Esophagus muscularis mucosa (tissue), 4 donors: ENCODE data around the gene C1QA. TPM values are rescaled to one million over a fixed set of nuclear protein-coding genes. Genes with fewer than 3 reads are reported as not detected.

Experiments used
- DNase-seq: peaks from one replicate; pipeline ENCODE4 v3.0.0-alpha.2; 2017; ENCODE audit errors: extremely low spot score
- H3K27ac ChIP-seq, 4 donors: fragments of 200-600 bp; sonication (generic); replicated peaks in 1 of 4; 1 replicate in 3 of 4; 2 replicates in 1 of 4; pipeline ENCODE4 v1.5.1; 2016 to 2019; ENCODE audit warnings: mild to moderate bottlenecking in 1 of 4
- H3K27me3 ChIP-seq, 4 donors: fragments of 200-600 bp; sonication (generic); one replicate each; pipeline versions ENCODE4 v1.5.1 to v1.6.0; 2016 to 2019
- H3K36me3 ChIP-seq, 4 donors: fragments of 200-600 bp; sonication (generic); one replicate each; pipeline ENCODE4 v1.5.1; 2016 to 2019
- H3K4me1 ChIP-seq, 4 donors: fragments of 200-600 bp; sonication (generic); one replicate each; pipeline ENCODE4 v1.5.1; 2016 to 2019
- H3K4me3 ChIP-seq, 4 donors: fragments of 200-600 bp; sonication (generic); 1 replicate in 2 of 4; 2 replicates in 2 of 4; pipeline ENCODE4 v1.5.1; 2016 to 2019; ENCODE audit warnings: mild to moderate bottlenecking in 4 of 4, moderate library complexity in 1 of 4
- H3K9me3 ChIP-seq, 4 donors: fragments of 200-600 bp; sonication (generic); 1 replicate in 3 of 4; 2 replicates in 1 of 4; pipeline ENCODE4 v1.5.1; 2016 to 2019
- CTCF ChIP-seq, 3 experiments: fragments of 200-600 bp in 2 of 3; fragments of 450-650 bp in 1 of 3; sonication (generic) in 2 of 3; IDR thresholded peaks; one replicate each; pipeline ENCODE4 v1.5.1; 2017 to 2019; ENCODE audit warnings: antibody characterized with exemption in 3 of 3, mild to moderate bottlenecking in 2 of 3, moderate library complexity in 1 of 3
- EP300 ChIP-seq: sonication (generic); formaldehyde crosslinking; IDR thresholded peaks from one replicate; pipeline ENCODE4 v1.6.1; 2017; ENCODE audit warnings: antibody characterized with exemption
- POLR2A ChIP-seq: fragments of 450-650 bp; IDR thresholded peaks from one replicate; pipeline ENCODE4 v1.6.1; 2017; ENCODE audit warnings: antibody characterized with exemption, moderate library complexity, mild to moderate bottlenecking, low read depth
- POLR2AphosphoS5 ChIP-seq, 2 donors: sonication (generic); formaldehyde crosslinking; IDR thresholded peaks; one replicate each; pipeline ENCODE4 v1.6.1; 2017; ENCODE audit warnings: antibody characterized with exemption in 2 of 2
- WGBS: methylation state at CpG from one replicate; pipeline ENCODE4 v1.1.5; 2018; 5-methylcytosine and 5-hydroxymethylcytosine counted together
- intact Hi-C: fragments of 100-400 bp; cut with DNase I; formaldehyde crosslinking; loops from one replicate; pipeline ENCODE4 v1.15.1; 2023
- total RNA-seq, 4 donors: library from RNA; depleted of rRNA; stranded (reverse); fragments of >200 nt; gene quantifications; one replicate each; pipeline versions ENCODE4 v1.1.0 to v1.2.1, GENCODE V29; 2016

C1QA gene
- total RNA-seq, 4 donors from 2014 or later = 132 to 359 (median 164) TPM

GRCh38 chr1:22641906-22642636 lies 5.6 kb downstream of the C1QA start:
- WGBS = 20% methylated on average over 13 of the region's 18 CpGs
- H3K27ac ChIP-seq = no peak overlapping the region
- intact Hi-C loops = loop anchor here (1.0 to 10.0 kb wide), 2 partner anchors 222 to 537 kb away; no protein-coding TSS in a partner anchor
- no peaks in the 10 kb centered on the region for H3K36me3 ChIP-seq
- no peaks in the 10 kb centered on the region for H3K9me3 ChIP-seq
- peak; percentile 96 for DNase-seq
- H3K27me3 ChIP-seq = peaks cover 0 to 46% (median 0%) of the 10 kb centered on the region in 4 donors
- peaks cover 0 to 11% (median 7%) of the 10 kb centered on the region in 4 donors for H3K4me1 ChIP-seq
- H3K4me3 ChIP-seq = peak overlapping the region in 1 of 4 donors; percentile 32
- TF ChIP-seq CTCF (IDR thresholded peaks at IDR 0.05) = peak; percentile 87 to 97 (median 95)
- TF ChIP-seq POLR2AphosphoS5 (IDR thresholded peaks at IDR 0.05) = peak in 1 of 2 donors; percentile 39
- no peak for TF ChIP-seq POLR2A

- intact Hi-C loops = loop anchor here (10.0 kb wide), 1 partner anchor 539 kb away; no protein-coding TSS in a partner anchor
- no peak for DNase-seq
- Histone ChIP-seq H3K4me1 (peaks cover 0 to 11% (median 7%) of the 10 kb centered on the region in 4 donors), H3K27me3 (peaks cover 0 to 37% (median 0%) of the 10 kb centered on the region in 4 donors), H3K4me3 (peak within 1 kb of the TSS; percentile 33 to 47 (median 34)), H3K27ac (peak within 1 kb of the TSS in 3 of 4 donors; percentile 34 to 64 (median 46)), H3K9me3 (no peaks in the 10 kb centered on the region), H3K36me3 (no peaks in the 10 kb centered on the region)
- TF ChIP-seq EP300 = no peak
- peak in 1 of 2 donors; percentile 41 for TF ChIP-seq POLR2AphosphoS5 (IDR thresholded peaks at IDR 0.05)
- WGBS = 77% methylated on average over 8 of the region's 8 CpGs
These were observed 7.0 kb downstream of the C1QA start, which contains the start of gene C1QC for GRCh38 chr1:22643381-22643780. Gene C1QC, plus strand, starts transcription at chr1:22643633. Its CDS starts 391 bp downstream, at chr1:22644024.

- H3K27ac ChIP-seq = peak overlapping the region in 3 of 4 donors; percentile 34 to 64 (median 46)
These were observed 7.5 kb downstream of the C1QA start for GRCh38 chr1:22643928-22644327.

GRCh38 chr1:22645931-22646330 lies 9.5 kb downstream of the C1QA start:
- no peaks in the 10 kb centered on the region for H3K9me3 ChIP-seq
- peak overlapping the region in 2 of 4 donors; percentile 33 to 47 for H3K4me3 ChIP-seq
- no peak for DNase-seq
- no peak overlapping the region for H3K27ac ChIP-seq
- H3K4me1 ChIP-seq = peaks cover 0 to 11% (median 7%) of the 10 kb centered on the region in 4 donors
- H3K36me3 ChIP-seq = no peaks in the 10 kb centered on the region
- H3K27me3 ChIP-seq = peaks cover 0 to 23% (median 0%) of the 10 kb centered on the region in 4 donors
- 70% methylated on average over 7 of the region's 7 CpGs for WGBS
- peak in 1 of 2 donors; percentile 26 for TF ChIP-seq POLR2AphosphoS5 (IDR thresholded peaks at IDR 0.05)
- no peak for TF ChIP-seq POLR2A
- intact Hi-C loops = loop anchor here (10.0 kb wide), 1 partner anchor 541 kb away; no protein-coding TSS in a partner anchor

More at GRCh38 chr1:22643928-22644327, 7.5 kb downstream of the C1QA start:
- TF ChIP-seq POLR2AphosphoS5 (IDR thresholded peaks at IDR 0.05) = no peak
- TF ChIP-seq POLR2A = no peak
- intact Hi-C loops = loop anchor here (10.0 kb wide), 1 partner anchor 539 kb away; no protein-coding TSS in a partner anchor
- no peak for DNase-seq
- Histone ChIP-seq H3K27me3 (peaks cover 0 to 32% (median 0%) of the 10 kb centered on the region in 4 donors), H3K9me3 (no peaks in the 10 kb centered on the region), H3K4me3 (peak overlapping the region; percentile 33 to 47 (median 34)), H3K4me1 (peaks cover 0 to 11% (median 7%) of the 10 kb centered on the region in 4 donors), H3K36me3 (no peaks in the 10 kb centered on the region)
- 78% methylated on average over 12 of the region's 12 CpGs for WGBS

- TF ChIP-seq EP300 = no peak
- no peak for TF ChIP-seq CTCF (IDR thresholded peaks at IDR 0.05)
- TF ChIP-seq POLR2A = no peak
- TF ChIP-seq POLR2AphosphoS5 (IDR thresholded peaks at IDR 0.05) = no peak
- WGBS = 4% methylated on average over 1 of the region's 1 CpG
- DNase-seq = no peak
- H3K4me1 ChIP-seq = peaks cover 0 to 11% (median 7%) of the 10 kb centered on the region in 4 donors
- H3K27me3 ChIP-seq = peaks cover 0 to 24% (median 0%) of the 10 kb centered on the region in 4 donors
- peak overlapping the region in 1 of 4 donors; percentile 20 for H3K4me3 ChIP-seq
- H3K36me3 ChIP-seq = no peaks in the 10 kb centered on the region
- intact Hi-C loops = loop anchor here (10.0 kb wide), 1 partner anchor 542 kb away; no protein-coding TSS in a partner anchor
- no peak overlapping the region for H3K27ac ChIP-seq
- no peaks in the 10 kb centered on the region for H3K9me3 ChIP-seq
These were observed 10.0 kb downstream of the C1QA start for GRCh38 chr1:22646384-22646783.

GRCh38 chr1:22650089-22650693 lies 13.8 kb downstream of the C1QA start:
- intact Hi-C loops = no loop called here
- 87% methylated on average over 13 of the region's 13 CpGs for WGBS
- Histone ChIP-seq H3K4me1 (no peaks in the 10 kb centered on the region), H3K9me3 (no peaks in the 10 kb centered on the region), H3K36me3 (no peaks in the 10 kb centered on the region), H3K27me3 (peaks cover 0 to 45% (median 0%) of the 10 kb centered on the region in 4 donors), H3K27ac (no peak overlapping the region), H3K4me3 (no peak overlapping the region)
- DNase-seq = no peak
- TF ChIP-seq CTCF (IDR thresholded peaks at IDR 0.05) (no peak), POLR2A (no peak), POLR2AphosphoS5 (IDR thresholded peaks at IDR 0.05) (no peak)
